ENCODE data around the gene RAD51. TPM values are rescaled to one million over a fixed set of nuclear protein-coding genes. Genes with fewer than 3 reads are reported as not detected.

RAD51 gene
- total RNA-seq, 4 donors from 2014 or later: 0.88 to 5.8 (median 3.1) TPM; not detected in 1

- TF ChIP-seq, protein P1, sequence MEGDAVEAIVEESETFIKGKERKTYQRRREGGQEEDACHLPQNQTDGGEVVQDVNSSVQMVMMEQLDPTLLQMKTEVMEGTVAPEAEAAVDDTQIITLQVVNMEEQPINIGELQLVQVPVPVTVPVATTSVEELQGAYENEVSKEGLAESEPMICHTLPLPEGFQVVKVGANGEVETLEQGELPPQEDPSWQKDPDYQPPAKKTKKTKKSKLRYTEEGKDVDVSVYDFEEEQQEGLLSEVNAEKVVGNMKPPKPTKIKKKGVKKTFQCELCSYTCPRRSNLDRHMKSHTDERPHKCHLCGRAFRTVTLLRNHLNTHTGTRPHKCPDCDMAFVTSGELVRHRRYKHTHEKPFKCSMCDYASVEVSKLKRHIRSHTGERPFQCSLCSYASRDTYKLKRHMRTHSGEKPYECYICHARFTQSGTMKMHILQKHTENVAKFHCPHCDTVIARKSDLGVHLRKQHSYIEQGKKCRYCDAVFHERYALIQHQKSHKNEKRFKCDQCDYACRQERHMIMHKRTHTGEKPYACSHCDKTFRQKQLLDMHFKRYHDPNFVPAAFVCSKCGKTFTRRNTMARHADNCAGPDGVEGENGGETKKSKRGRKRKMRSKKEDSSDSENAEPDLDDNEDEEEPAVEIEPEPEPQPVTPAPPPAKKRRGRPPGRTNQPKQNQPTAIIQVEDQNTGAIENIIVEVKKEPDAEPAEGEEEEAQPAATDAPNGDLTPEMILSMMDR (IDR thresholded peaks at IDR 0.05; ENCODE audit: low read depth): no peak
Observed at GRCh38 chr15:40743921-40744814, 49.2 kb downstream of the RAD51 start.

DNA sequence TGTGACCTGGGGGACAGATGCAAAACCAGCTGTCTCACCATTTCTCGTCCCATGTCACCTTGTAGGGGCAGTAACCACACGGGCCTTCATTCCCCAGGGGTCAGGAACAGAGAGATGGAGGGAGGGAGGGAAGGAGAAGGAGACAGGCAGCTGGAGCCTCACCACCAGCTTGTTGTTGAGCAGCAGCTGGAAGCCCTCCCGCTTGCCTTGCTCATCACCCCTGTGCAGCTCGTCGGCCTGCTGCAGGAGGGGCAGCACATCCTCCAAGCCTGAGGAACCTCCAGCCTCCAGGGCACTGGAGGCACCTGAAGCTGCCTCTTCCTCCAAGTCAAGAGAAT lies 49.8 kb downstream of the RAD51 start:
- TF ChIP-seq, protein P1 (IDR thresholded peaks at IDR 0.05; ENCODE audit: low read depth): no peak

DNA sequence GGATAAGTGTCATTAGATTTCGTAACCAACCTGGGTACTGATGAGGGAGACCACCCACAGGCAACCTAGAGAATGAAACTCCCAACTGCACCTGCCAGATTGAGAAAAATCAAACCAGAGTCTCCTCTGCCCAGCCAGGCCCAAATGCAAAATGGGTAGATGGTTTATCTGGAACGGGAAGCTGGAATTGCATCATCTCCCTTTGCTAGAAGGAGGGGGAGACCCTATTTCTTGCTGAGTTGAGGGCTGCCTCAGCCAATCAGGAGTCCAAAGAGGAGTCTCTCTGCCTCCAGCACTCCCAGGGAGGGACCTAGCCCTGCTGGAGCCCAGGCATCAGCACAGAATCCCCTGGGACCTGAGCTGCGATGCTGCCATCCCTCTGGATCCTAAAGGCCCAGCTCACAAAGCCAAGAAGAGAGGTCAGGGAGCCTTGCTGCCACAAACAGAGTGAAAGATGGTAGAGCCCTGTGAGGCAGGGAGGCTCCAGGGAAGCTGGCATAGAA lies 52.0 kb downstream of the RAD51 start:
- TF ChIP-seq, protein P1 (IDR thresholded peaks at IDR 0.05; ENCODE audit: low read depth): no peak

DNA sequence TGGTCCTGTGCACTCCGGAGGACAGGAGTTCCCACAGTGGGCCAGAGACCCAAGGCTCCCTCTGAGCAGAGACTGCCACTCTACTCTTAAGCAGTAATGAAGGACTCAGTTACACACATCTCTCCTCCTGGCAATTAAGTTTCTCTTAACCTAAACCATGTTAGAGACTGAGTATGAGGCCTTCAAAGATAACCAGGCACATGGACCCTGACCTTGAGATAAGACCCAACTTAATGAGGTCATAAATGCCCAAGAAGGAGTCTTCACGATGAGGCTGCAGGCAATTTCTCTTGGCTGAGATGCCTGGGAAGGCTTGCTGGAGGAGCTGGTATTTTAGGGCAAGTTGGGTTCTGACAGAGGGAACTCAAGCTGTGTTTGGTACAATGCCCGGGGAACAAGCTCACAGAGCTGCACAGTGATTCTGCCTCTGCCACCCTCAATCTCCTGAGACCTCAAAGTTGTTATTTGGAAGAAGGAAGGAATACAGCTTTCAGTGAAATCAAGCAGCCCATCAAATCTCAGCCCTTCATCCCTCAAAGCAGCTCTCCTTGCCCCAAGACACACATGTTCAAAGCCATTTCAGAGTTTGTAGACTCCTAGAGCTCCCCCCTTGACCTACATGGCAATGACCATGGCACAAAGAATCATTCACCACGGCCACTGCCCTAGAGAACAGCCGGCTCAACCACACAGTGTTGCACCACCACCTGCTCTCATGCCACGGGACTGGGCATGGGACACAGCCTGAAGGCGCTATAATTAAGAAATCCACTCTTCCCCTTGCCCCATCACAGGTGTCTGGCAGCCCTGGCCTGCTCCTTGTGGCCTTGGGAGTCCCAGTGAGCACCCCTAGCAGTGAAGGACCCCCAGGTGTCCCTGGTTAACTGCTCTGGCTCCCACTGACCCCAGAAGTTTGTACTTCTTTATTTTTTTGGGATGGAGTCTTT lies 53.0 kb downstream of the RAD51 start:
- TF ChIP-seq, protein P1 (IDR thresholded peaks at IDR 0.05; ENCODE audit: low read depth): no peak

- TF ChIP-seq, protein P1 (IDR thresholded peaks at IDR 0.05; ENCODE audit: low read depth): no peak
Observed at GRCh38 chr15:40749151-40749630, 54.2 kb downstream of the RAD51 start.

GRCh38 chr15:40750885-40751284 lies 55.9 kb downstream of the RAD51 start:
- TF ChIP-seq, protein P1 (IDR thresholded peaks at IDR 0.05; ENCODE audit: low read depth): no peak
